ENCODE measurements around the gene RARA.

DNA sequence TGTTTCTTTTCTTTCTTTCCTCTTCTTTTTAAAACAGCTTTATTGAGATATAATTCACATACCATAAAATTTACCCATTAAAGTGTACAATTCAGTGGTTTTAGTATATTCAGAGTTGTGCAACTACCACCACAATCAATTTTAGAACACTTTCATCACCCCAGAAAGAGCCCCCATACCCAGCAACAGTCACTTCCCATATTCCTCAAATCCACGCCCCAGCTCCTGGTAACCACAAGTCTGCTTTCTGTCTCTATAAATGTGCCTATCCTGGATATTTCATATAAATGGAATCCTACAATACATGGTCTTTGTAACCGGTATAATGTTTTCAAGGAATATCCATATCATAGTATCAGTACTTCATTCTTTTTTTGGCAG is 19.4 kb downstream of the RARA start:
- TF ChIP-seq CTCF (conservative IDR thresholded peaks at IDR 0.05) (no peak), EZH2 (IDR thresholded peaks at IDR 0.05; ENCODE audit: low read depth) (no peak)

All from PC-9 (cell line).